BLaER1 treated with 17β-estradiol and CSF1 and Interleukin-3, amounts not matched to agents 10 nM and 100 nM (cell line): Measurements from ENCODE around the gene IARS2.
"Not testable (repeated sequence)": the region's sequence is repeated elsewhere in the genome, so short reads cannot be mapped to it uniquely, and the experiment has no call there.

Source experiments
- H3K27ac ChIP-seq, 11 experiments: shearing (Covaris generic); formaldehyde crosslinking; 2 replicates each; pipeline ENCODE4 v1.8.1; 2022
- H3K27me3 ChIP-seq, 11 experiments: shearing (Covaris generic); formaldehyde crosslinking; 2 replicates each; pipeline ENCODE4 v1.8.1; 2022
- H3K36me3 ChIP-seq, 11 experiments: shearing (Covaris generic); formaldehyde crosslinking; 2 replicates each; pipeline ENCODE4 v1.8.1; 2022
- H3K4me1 ChIP-seq, 10 experiments: shearing (Covaris generic); formaldehyde crosslinking; 2 replicates each; pipeline ENCODE4 v1.8.1; 2022
- H3K4me2 ChIP-seq, 11 experiments: shearing (Covaris generic); formaldehyde crosslinking; 2 replicates each; pipeline ENCODE4 v1.8.1; 2022
- H3K4me3 ChIP-seq, 10 experiments: shearing (Covaris generic); formaldehyde crosslinking; 2 replicates each; pipeline ENCODE4 v1.8.1; 2022
- H3K9ac ChIP-seq, 11 experiments: shearing (Covaris generic); formaldehyde crosslinking; 2 replicates each; pipeline ENCODE4 v1.8.1; 2022
- H3K9me3 ChIP-seq, 11 experiments: shearing (Covaris generic); formaldehyde crosslinking; replicated peaks in 1 of 11; 2 replicates each; pipeline ENCODE4 v1.8.1; 2022
- H4K20me1 ChIP-seq, 11 experiments: shearing (Covaris generic); formaldehyde crosslinking; 2 replicates each; pipeline ENCODE4 v1.8.1; 2022
- Cebpa-rat ChIP-seq, 11 experiments: shearing (Covaris generic); IDR thresholded peaks; 2 replicates each; pipeline ENCODE4 v1.8.1; 2022

Gene IARS2

DNA sequence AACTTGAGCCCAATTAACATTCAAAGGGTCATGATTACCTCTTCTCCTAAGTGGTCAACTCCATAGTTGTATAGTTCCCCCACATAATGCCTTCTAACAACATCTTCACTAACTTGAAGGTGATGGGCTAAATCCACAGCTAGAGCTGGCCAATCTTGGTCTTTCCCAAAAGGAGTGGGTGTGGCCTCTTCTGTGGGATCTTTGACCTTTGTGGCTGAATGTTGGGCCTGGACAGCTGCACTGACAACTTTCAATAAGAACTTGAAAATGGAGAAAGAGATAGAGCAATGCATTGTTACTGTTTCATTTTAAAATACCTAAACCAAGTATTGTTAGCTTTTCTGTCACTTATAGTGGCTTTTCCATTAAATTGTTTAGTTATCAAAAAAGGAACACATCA, 59.2 kb downstream of the IARS2 start:
- Histone ChIP-seq H3K27ac (no peak overlapping the region), H3K4me1 (peaks cover 0 to 19% (median 0%) of the 10 kb centered on the region in 10 experiments; a peak in 3 of 20 replicates), H3K36me3 (peaks cover 73 to 99% (median 90%) of the 10 kb centered on the region in 11 experiments), H3K4me3 (no peak overlapping the region), H4K20me1 (0 out of 22 replicates have a peak, but pooled peaks cover 0 to 3% (median 0%) of the 10 kb centered on the region in 11 experiments), H3K4me2 (no peak overlapping the region), H3K27me3 (no peaks in the 10 kb centered on the region), H3K9ac (no peak overlapping the region), H3K9me3 (no peaks in the 10 kb centered on the region)
- TF ChIP-seq Cebpa-rat (IDR thresholded peaks at IDR 0.05): no peak

DNA sequence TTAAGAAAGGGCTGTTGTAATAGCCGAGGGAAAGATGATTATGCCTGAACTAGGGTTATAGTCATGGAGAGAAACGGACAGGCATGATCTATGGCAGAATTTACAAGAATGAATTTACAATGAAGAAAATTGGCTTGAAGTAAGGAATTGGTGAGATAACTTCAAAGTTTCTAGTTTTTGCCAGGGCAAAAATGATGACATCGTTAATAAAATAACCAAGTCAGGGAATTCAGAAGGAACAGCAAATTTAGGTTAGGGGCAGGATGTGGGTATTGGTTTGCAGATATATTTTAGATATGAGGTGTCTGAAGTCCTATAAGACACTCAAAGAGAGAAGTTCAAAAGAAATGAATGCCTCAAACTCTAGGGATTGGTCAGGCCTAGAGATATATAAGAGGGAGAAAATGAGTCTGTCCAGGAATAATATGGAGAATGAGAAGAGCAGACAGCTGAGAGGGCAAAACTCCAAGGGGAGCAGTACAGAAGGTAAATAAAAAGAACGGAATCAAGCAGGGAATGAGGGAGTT, 62.8 kb downstream of the IARS2 start:
- Histone ChIP-seq H3K27me3 (no peaks in the 10 kb centered on the region), H3K4me3 (no peak overlapping the region), H3K9ac (no peak overlapping the region), H3K4me1 (peaks cover 0 to 17% (median 0%) of the 10 kb centered on the region in 10 experiments; a peak in 3 of 20 replicates), H4K20me1 (no peaks in the 10 kb centered on the region), H3K9me3 (no peaks in the 10 kb centered on the region), H3K27ac (no peak overlapping the region), H3K36me3 (peaks cover 87 to 99% (median 96%) of the 10 kb centered on the region in 11 experiments), H3K4me2 (no peak overlapping the region)
- TF ChIP-seq Cebpa-rat (IDR thresholded peaks at IDR 0.05): no peak

DNA sequence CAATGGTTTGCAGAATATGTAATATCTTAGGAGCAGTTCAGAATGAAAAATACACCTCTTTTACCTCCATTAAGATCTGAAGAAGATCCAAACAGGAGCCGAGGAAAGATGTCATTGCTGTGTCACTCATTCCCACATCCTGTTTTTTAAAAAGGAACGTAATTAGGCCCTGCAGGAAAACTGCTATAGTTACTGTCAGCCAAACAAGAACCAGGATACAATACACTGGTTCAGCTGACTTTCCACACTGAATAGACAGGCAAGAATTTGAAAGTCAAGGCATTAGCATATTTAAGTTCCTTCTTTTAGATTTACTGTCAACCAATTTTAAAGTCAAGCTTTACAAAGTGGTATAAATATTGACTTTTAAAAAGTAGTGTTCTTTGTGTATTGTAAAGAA, 63.8 kb downstream of the IARS2 start:
- Histone ChIP-seq H3K4me2 (peak overlapping the region in 1 of 11 experiments; percentile 26; a peak in 1 of 22 replicates), H3K27me3 (no peaks in the 10 kb centered on the region), H3K9ac (no peak overlapping the region), H3K4me3 (no peak overlapping the region), H3K9me3 (no peaks in the 10 kb centered on the region), H3K4me1 (peaks cover 0 to 17% (median 0%) of the 10 kb centered on the region in 10 experiments; a peak in 3 of 20 replicates), H4K20me1 (no peaks in the 10 kb centered on the region), H3K27ac (peak overlapping the region in 2 of 11 experiments; percentile 25 to 32; a peak in 1 of 22 replicates), H3K36me3 (peaks cover 76 to 97% (median 91%) of the 10 kb centered on the region in 11 experiments)
- no peak for TF ChIP-seq Cebpa-rat (IDR thresholded peaks at IDR 0.05)

DNA sequence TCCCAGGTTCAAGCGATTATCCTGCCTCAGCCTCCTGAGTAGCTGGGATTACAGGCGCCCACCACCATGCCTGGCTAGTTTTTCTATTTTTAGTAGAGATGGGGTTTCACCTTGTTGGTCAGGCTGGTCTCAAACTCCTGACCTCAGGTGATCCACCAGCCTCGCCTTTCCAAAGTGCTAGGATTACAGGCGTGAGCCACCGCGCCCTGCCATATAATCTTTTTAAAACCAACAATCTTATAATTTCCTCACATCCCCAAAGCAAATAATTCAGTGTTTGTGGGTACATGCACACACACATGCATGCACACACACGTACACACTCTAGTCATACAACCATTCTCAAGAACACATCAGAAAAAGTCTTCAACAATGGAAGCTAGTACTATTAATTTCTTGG, 64.6 kb downstream of the IARS2 start:
- peaks cover 0 to 17% (median 0%) of the 10 kb centered on the region in 10 experiments; a peak in 3 of 20 replicates for H3K4me1 ChIP-seq
- not testable (repeated sequence) for H3K27me3 ChIP-seq, H3K4me3 ChIP-seq, H3K27ac ChIP-seq, H3K9ac ChIP-seq, H3K9me3 ChIP-seq, H4K20me1 ChIP-seq, H3K4me2 ChIP-seq
- peaks cover 75 to 98% (median 87%) of the 10 kb centered on the region in 11 experiments for H3K36me3 ChIP-seq

DNA sequence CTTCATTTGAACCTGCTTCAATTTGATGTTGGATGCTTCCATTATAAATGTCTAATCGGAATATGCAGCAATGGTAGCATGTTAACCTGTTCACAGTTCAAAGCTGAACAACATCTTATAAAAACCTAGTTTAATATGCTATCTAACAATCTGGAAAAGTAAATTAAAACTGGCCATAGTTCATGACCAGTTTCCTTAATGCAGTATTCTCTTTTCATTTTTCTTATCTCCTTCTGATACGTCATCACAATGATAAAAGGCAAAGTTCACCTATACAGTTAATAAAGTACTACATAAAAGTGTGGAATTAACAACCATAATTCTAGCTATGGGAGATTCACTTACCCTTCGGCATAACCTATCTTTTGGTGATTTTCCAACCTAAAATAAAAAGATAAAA, 65.1 kb downstream of the IARS2 start:
- Histone ChIP-seq H3K36me3 (peaks cover 73 to 97% (median 87%) of the 10 kb centered on the region in 11 experiments), H3K27me3 (no peaks in the 10 kb centered on the region), H3K9me3 (no peaks in the 10 kb centered on the region), H3K27ac (no peak overlapping the region), H3K4me2 (no peak overlapping the region), H4K20me1 (no peaks in the 10 kb centered on the region), H3K9ac (no peak overlapping the region), H3K4me3 (no peak overlapping the region), H3K4me1 (peaks cover 0 to 17% (median 0%) of the 10 kb centered on the region in 10 experiments; a peak in 3 of 20 replicates)
- no peak for TF ChIP-seq Cebpa-rat (IDR thresholded peaks at IDR 0.05)

DNA sequence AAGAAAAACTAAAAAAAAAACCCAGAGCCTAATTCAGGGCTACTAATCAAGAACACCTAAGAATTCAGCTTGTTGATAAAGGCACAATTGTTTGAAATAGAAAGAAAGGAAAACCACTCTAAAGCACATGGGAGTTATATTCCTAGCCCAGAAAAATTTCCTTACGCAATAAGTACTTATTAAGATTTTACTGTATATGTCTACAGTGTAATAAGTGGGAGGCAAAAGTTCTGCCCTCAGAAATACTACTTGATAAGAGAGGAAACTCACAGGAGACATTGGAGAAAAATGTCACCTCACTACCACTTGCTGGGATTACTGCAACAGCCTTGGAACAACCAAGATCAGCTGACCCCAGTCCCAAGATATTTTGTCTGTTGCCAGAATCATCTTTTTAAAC, 66.1 kb downstream of the IARS2 start:
- H3K4me2 ChIP-seq: no peak overlapping the region
- no peak for TF ChIP-seq Cebpa-rat (IDR thresholded peaks at IDR 0.05)
- H3K27ac ChIP-seq: no peak overlapping the region
- no peak overlapping the region for H3K9ac ChIP-seq
- no peaks in the 10 kb centered on the region for H3K27me3 ChIP-seq
- H3K9me3 ChIP-seq: no peaks in the 10 kb centered on the region
- H3K36me3 ChIP-seq: peaks cover 73 to 97% (median 87%) of the 10 kb centered on the region in 11 experiments
- no peaks in the 10 kb centered on the region for H4K20me1 ChIP-seq
- no peak overlapping the region for H3K4me3 ChIP-seq
- H3K4me1 ChIP-seq: peaks cover 0 to 17% (median 0%) of the 10 kb centered on the region in 10 experiments; a peak in 3 of 20 replicates

DNA sequence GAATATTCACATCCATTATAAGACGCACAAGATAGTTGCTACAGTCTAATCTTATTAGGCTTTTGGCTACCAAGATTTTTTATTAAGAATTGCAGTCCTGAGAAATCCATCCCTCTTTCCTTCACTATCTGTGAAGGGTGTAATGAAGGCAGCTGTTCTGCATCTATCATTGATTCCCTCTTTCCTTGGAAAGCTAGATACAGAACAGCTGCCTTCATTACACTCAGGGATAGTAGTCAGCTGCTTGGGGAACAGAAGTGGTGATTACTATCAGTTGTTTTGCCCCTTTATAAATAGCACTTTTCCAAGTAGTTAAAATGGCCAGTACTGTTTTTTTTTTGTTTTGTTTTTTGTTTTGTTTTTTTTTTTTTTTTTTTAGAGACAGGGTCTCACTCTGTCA, 70.2 kb downstream of the IARS2 start:
- Histone ChIP-seq H3K9ac (no peak overlapping the region), H3K4me2 (no peak overlapping the region), H3K9me3 (no peaks in the 10 kb centered on the region), H3K4me3 (no peak overlapping the region), H3K4me1 (no peaks in the 10 kb centered on the region), H3K27ac (no peak overlapping the region), H3K36me3 (peaks cover 77 to 97% (median 87%) of the 10 kb centered on the region in 11 experiments), H4K20me1 (no peaks in the 10 kb centered on the region), H3K27me3 (no peaks in the 10 kb centered on the region)
- TF ChIP-seq Cebpa-rat (IDR thresholded peaks at IDR 0.05): no peak

DNA sequence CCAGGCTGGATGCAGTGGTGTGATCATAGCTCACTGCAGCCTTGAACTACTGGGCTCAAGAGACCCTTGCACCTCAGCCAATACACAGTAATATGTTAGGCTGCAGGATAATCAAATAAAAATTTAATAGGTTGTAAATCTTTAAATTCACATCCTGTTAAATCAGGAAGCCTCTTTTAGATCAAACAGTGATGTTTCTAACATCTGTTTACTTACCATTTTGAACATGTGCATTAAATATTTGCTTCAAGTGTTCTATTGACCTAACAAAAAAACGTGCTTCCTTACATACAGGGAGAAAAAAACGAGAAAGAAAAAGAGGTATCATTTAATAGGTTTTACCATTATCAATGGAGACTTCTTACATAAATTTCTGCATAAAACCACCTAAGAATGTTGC, 70.6 kb downstream of the IARS2 start:
- no peaks in the 10 kb centered on the region for H3K9me3 ChIP-seq
- TF ChIP-seq Cebpa-rat (IDR thresholded peaks at IDR 0.05): no peak
- peaks cover 77 to 97% (median 87%) of the 10 kb centered on the region in 11 experiments for H3K36me3 ChIP-seq
- H3K9ac ChIP-seq: no peak overlapping the region
- H4K20me1 ChIP-seq: no peaks in the 10 kb centered on the region
- no peaks in the 10 kb centered on the region for H3K27me3 ChIP-seq
- no peak overlapping the region for H3K27ac ChIP-seq
- H3K4me3 ChIP-seq: no peak overlapping the region
- no peak overlapping the region for H3K4me2 ChIP-seq
- H3K4me1 ChIP-seq: no peaks in the 10 kb centered on the region

DNA sequence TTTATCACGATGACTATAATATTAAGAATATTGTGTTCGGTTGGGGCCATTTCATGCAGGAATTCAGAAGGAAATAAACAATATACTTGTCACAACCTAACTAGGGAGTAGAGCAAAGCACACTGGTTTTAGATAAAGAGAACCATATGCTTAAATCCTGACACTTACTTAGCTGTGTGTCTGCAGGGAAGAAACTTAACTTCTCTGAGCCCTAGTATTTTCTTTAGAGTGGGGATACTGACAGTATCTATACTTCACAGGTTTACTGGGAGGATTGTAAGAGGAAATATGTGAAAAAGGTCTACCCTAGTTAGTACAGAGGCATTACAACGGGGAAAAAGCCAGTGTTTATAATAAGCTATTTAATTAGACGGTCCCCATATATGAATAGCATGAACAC, 72.9 kb downstream of the IARS2 start:
- H3K9me3 ChIP-seq: peaks cover 0 to 18% (median 8%) of the 10 kb centered on the region in 11 experiments; a peak in 6 of 22 replicates
- no peaks in the 10 kb centered on the region for H4K20me1 ChIP-seq
- no peaks in the 10 kb centered on the region for H3K4me1 ChIP-seq
- H3K4me3 ChIP-seq: no peak overlapping the region
- H3K4me2 ChIP-seq: no peak overlapping the region
- H3K9ac ChIP-seq: no peak overlapping the region
- H3K27me3 ChIP-seq: no peaks in the 10 kb centered on the region
- no peak for TF ChIP-seq Cebpa-rat (IDR thresholded peaks at IDR 0.05)
- H3K27ac ChIP-seq: no peak overlapping the region
- H3K36me3 ChIP-seq: peaks cover 81 to 97% (median 87%) of the 10 kb centered on the region in 11 experiments

DNA sequence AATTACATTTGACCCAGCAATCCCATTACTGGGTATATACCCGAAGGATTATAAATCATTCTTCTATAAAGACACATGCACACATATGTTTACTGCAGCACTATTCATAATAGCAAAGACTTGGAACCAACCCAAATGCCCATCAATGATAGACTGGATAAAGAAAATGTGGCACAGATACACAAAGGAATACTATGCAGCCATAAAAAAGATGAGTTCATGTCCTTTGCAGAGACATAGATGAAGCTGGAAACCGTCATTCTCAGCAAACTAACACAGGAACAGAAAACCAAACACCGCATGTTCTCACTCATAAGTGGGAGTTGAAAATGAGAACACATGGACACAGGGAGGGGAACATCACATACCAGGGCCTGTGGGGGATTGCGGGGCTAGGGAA, 76.0 kb downstream of the IARS2 start:
- Histone ChIP-seq H3K9me3 (peaks cover 0 to 18% (median 8%) of the 10 kb centered on the region in 11 experiments; a peak in 6 of 22 replicates), H3K36me3 (peaks cover 80 to 100% (median 95%) of the 10 kb centered on the region in 11 experiments)
- not testable (repeated sequence) for H3K9ac ChIP-seq, H3K4me3 ChIP-seq, H3K4me2 ChIP-seq, H4K20me1 ChIP-seq, H3K4me1 ChIP-seq, H3K27ac ChIP-seq, H3K27me3 ChIP-seq
